Glutamatergic neuron (in vitro differentiated cells): ENCODE measurements around the gene LRRC7. TPM values are rescaled to one million over a fixed set of nuclear protein-coding genes. Genes with fewer than 3 reads are reported as not detected.

Source experiments
- DNase-seq: peaks from one replicate; pipeline ENCODE4 v3.0.0; 2022
- H3K27ac Mint-ChIP-seq: one replicate; pipeline ENCODE4 v1.8.0; 2020; ENCODE audit warnings: mild to moderate bottlenecking, mixed read lengths, inconsistent platforms; ENCODE audit not compliant: unreplicated experiment
- H3K27me3 Mint-ChIP-seq: one replicate; pipeline ENCODE4 v1.8.0; 2020; ENCODE audit warnings: mild to moderate bottlenecking, moderate library complexity, mixed read lengths, inconsistent platforms; ENCODE audit not compliant: unreplicated experiment
- H3K36me3 Mint-ChIP-seq: one replicate; pipeline ENCODE4 v1.8.0; 2020; ENCODE audit warnings: mild to moderate bottlenecking, mixed read lengths, inconsistent platforms; ENCODE audit not compliant: unreplicated experiment
- H3K4me1 Mint-ChIP-seq: one replicate; pipeline ENCODE4 v1.8.0; 2020; ENCODE audit warnings: mild to moderate bottlenecking, low read depth, mixed read lengths, inconsistent platforms; ENCODE audit not compliant: unreplicated experiment
- H3K4me3 Mint-ChIP-seq: one replicate; pipeline ENCODE4 v1.8.0; 2020; ENCODE audit warnings: mild to moderate bottlenecking, mixed read lengths, inconsistent platforms; ENCODE audit not compliant: unreplicated experiment
- H3K9me3 Mint-ChIP-seq: one replicate; pipeline ENCODE4 v1.8.0; 2020; ENCODE audit warnings: mild to moderate bottlenecking, moderate library complexity, mixed read lengths, inconsistent platforms; ENCODE audit not compliant: unreplicated experiment
- long read RNA-seq: library from polyadenylated mRNA; unstranded; transcript quantifications from one replicate; pipeline ENCODE4 v2.0.0, GENCODE V29; 2020; ENCODE audit not compliant: unreplicated experiment
- total RNA-seq: library from RNA; stranded (reverse); fragmentation: NEBNext Ultra II Directional; extraction: Animal tissue kit (Norgen Biotek cat#: 25700); gene quantifications from one replicate; pipeline ENCODE4 v1.2.1, GENCODE V29; 2021; ENCODE audit not compliant: unreplicated experiment
- TF ChIP-seq, protein P1 (sequence below): fragments of 200-600 bp; sonication (generic); IDR thresholded peaks from one replicate; pipeline ENCODE4 v1.5.0; 2021; ENCODE audit not compliant: partially characterized antibody, unreplicated experiment

Gene LRRC7
- 19.1 TPM for total RNA-seq
- long read RNA-seq, partial matches to known transcripts = 2 of 6 reads
- long read RNA-seq, other reads (novel, unspliced or antisense) = 4 of 6 reads

DNA sequence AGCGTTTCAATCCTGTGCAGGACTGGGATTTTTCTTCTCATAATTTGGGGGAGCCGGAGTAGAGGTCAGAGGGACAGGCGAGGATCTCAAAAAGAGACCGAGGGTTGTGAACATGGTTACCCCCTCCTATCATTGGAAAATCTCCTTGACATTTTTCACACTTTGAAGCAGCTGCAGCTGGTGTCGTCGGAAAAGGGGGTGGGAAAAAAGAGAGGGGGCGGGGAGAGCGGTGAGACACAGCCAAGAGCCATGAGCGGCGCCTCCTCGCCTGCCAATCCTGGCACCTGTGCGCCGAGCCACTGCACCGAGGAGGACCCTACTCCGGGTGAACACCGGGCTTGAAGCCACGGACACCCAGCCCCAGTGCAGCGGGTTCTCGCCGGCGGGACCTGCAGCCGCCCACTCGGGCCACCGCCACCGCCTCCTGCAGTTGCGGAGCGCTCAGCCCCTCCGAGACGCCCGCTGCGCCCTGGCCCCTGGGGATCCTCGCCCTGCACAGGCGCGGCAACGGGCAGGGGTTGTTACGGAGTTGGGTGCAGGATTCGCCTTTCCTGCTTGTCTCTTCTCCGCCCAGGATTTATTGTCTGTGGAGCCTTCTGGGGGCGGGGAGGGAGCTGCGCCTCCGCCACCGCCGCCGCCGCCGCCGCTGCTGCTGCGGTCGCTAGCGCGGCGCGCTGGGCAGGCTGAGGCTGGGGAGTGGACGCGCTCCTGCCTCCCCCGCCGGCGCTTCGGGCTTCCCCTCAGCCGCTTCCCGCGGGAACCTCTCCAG lies at the start of gene LRRC7:
TSS of gene LRRC7 (plus strand) at position 271 of the 769 bp plus-strand sequence. CDS start 718 bp downstream, outside the sequence.
- Mint-ChIP-seq H3K4me1 (peaks cover 11% of the 10 kb centered on the region), H3K27ac (peak within 1 kb of the TSS; percentile 77), H3K9me3 (peaks cover 13% of the 10 kb centered on the region), H3K4me3 (peak within 1 kb of the TSS; percentile 99), H3K27me3 (peaks cover 20% of the 10 kb centered on the region), H3K36me3 (no peaks in the 10 kb centered on the region)
- DNase-seq = peak; percentile 55
- TF ChIP-seq, protein P1, sequence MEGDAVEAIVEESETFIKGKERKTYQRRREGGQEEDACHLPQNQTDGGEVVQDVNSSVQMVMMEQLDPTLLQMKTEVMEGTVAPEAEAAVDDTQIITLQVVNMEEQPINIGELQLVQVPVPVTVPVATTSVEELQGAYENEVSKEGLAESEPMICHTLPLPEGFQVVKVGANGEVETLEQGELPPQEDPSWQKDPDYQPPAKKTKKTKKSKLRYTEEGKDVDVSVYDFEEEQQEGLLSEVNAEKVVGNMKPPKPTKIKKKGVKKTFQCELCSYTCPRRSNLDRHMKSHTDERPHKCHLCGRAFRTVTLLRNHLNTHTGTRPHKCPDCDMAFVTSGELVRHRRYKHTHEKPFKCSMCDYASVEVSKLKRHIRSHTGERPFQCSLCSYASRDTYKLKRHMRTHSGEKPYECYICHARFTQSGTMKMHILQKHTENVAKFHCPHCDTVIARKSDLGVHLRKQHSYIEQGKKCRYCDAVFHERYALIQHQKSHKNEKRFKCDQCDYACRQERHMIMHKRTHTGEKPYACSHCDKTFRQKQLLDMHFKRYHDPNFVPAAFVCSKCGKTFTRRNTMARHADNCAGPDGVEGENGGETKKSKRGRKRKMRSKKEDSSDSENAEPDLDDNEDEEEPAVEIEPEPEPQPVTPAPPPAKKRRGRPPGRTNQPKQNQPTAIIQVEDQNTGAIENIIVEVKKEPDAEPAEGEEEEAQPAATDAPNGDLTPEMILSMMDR = no peak

DNA sequence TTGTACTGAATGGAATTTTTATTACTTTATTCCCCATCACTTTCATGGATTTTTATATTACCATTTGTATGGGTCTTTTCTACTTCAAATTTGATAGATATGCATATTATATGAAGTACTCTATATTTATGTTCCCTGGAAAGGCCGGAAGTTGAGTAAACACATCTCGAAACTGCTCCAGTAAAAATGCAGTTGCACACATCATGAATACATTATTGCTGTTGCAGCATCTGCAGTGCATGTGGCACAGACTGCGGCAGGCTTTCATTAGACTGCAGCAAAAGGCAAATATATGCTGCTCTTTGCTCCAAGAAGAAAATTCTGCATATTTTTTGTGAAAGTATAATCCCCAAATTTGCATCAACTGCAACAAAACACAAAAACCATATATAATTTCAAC lies 48.7 kb upstream of the LRRC7 start:
- H3K9me3 Mint-ChIP-seq = no peaks in the 10 kb centered on the region

DNA sequence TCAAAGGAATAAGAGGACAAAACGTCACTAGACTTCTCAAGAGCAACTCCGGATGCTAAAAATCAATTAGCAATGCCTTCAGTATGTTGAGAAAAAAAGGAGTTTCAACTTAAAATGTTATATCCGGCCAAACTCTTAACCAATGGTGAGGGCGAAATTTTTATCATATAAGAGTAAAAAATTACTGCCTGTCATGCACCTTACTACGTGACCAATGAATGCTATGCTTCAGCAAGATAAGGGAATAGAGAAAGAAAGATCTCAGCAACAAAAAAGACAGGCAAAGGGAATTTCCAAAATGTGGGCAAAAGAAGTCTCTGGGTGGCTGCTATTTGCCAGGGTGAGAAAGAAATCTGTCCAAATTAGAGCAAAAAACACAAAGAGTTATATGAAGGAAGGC lies 47.4 kb upstream of the LRRC7 start:
- H3K27ac Mint-ChIP-seq = no peak overlapping the region
- no peaks in the 10 kb centered on the region for H3K36me3 Mint-ChIP-seq

More for the DNA sequence above, 48.7 kb upstream of the LRRC7 start:
- DNase-seq = no peak
- Mint-ChIP-seq H3K4me1 (no peaks in the 10 kb centered on the region), H3K4me3 (no peak overlapping the region), H3K27ac (no peak overlapping the region), H3K27me3 (no peaks in the 10 kb centered on the region), H3K36me3 (no peaks in the 10 kb centered on the region)
- TF ChIP-seq, protein P1 = no peak

DNA sequence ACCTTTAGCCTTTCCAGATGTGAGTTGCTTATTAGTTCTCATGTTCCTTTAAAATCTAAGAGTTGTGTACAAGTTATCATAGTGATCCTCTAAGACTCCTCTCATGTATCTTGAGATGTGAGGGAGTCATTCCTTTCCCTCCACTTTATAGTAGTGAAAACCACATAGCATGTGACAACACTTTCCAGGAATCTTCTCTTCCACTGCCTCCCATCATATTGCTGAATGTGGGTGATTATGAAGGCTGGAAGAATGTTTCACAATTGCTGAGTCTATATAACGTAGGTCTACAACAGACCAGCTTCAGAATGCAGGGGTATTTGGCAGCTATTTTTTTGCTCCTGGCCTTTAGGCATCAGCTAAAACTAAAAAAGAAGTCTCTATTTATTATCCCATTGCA lies 44.7 kb upstream of the LRRC7 start:
- Mint-ChIP-seq H3K36me3 (no peaks in the 10 kb centered on the region), H3K4me3 (no peak overlapping the region), H3K27me3 (peaks cover 2% of the 10 kb centered on the region), H3K9me3 (peaks cover 4% of the 10 kb centered on the region), H3K27ac (no peak overlapping the region), H3K4me1 (no peaks in the 10 kb centered on the region)
- TF ChIP-seq, protein P1 = no peak
- no peak for DNase-seq

More for the DNA sequence above, 47.4 kb upstream of the LRRC7 start:
- no peak for DNase-seq
- no peaks in the 10 kb centered on the region for H3K9me3 Mint-ChIP-seq
- TF ChIP-seq, protein P1 = no peak
- H3K27me3 Mint-ChIP-seq = no peaks in the 10 kb centered on the region
- H3K4me3 Mint-ChIP-seq = no peak overlapping the region
- no peaks in the 10 kb centered on the region for H3K4me1 Mint-ChIP-seq

DNA sequence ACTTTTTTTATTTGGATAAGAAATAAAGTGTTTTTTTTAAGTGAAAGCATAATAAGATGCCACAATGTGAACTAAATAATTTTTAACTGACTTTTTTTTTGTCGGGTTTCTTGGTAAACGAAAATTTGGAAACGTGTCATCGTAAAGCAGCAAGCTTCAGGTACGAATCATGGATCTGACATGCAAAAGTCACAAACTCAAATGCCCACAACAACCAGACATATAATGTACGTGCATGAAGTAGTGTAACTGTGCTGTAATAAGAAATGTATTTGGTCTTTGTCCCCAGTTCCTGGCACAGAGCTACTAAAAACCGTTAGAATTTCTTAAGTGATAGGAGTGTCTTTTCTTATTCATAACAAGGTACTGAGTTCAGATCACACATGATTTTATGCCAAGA lies 44.3 kb upstream of the LRRC7 start:
- no peaks in the 10 kb centered on the region for H3K4me1 Mint-ChIP-seq
- no peak overlapping the region for H3K4me3 Mint-ChIP-seq
- no peaks in the 10 kb centered on the region for H3K36me3 Mint-ChIP-seq
- H3K27ac Mint-ChIP-seq = no peak overlapping the region
- TF ChIP-seq, protein P1 = no peak
- no peak for DNase-seq
- peaks cover 2% of the 10 kb centered on the region for H3K27me3 Mint-ChIP-seq
- H3K9me3 Mint-ChIP-seq = peaks cover 4% of the 10 kb centered on the region
